Stimulated activated CD8-positive, alpha-beta memory T cell treated with anti-CD3 and anti-CD28 coated beads, Interleukin-2, amount 100 ng/mL, for 48 hours (primary cell): Measurements from ENCODE around the gene GJD3.
"Not testable (repeated sequence)": the region's sequence is repeated elsewhere in the genome, so short reads cannot be mapped to it uniquely, and the experiment has no call there.

Source experiments
- DNase-seq, 2 donors: peaks; one replicate each; pipeline ENCODE4 v3.0.0-alpha.2; 2020; ENCODE audit warnings: low read depth in 2 of 2

GJD3 gene, protein sequence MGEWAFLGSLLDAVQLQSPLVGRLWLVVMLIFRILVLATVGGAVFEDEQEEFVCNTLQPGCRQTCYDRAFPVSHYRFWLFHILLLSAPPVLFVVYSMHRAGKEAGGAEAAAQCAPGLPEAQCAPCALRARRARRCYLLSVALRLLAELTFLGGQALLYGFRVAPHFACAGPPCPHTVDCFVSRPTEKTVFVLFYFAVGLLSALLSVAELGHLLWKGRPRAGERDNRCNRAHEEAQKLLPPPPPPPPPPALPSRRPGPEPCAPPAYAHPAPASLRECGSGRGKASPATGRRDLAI

GRCh38 chr17:40364121-40364861 is at the start of gene GJD3:
Gene GJD3 (minus strand): TSS chr17:40364737. CDS start chr17:40363815, 922 bp downstream.
- no peak for DNase-seq

GRCh38 chr17:40414312-40414711 is 49.8 kb upstream of the GJD3 start:
- DNase-seq = not testable (repeated sequence)

GRCh38 chr17:40412880-40413279 is 48.3 kb upstream of the GJD3 start:
- no peak for DNase-seq

DNA sequence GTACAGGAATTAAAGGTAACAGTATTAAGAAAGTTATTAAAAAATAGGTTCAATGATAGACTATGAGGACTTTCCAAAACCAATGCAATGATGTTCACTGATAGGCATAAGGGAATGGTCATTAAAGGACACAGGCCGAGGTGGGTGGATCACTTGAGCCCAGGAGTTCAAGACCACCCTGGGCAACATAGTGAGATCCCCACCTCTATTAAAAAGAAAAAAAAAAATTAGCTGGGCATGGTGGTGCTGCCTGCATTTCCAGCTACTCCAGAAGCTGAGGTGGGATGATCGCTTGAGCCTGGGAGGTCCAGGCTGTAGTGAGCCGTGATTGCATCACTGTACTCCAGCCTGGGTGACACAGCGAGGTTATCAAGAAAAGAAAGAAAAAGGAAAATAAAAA is 47.3 kb upstream of the GJD3 start:
- DNase-seq = no peak

DNA sequence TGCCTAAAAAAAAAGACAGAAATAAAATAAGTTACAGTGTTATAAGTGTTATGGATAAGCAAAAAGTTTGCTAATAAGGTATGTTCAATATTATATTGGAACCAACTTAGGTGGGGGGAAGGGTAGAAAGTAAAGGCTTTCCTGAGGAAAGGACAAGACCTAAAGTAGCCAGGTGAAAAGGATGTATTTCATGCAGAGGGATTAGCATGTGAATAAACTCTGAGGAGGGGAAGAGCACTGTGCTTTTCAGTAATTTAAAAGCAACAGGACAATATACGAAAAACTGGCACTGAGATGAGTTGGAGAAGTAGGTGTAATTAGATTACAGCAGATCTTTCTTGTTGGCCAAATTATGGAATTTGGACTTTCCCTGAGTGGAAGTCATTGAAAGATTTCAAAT is 45.5 kb upstream of the GJD3 start:
- DNase-seq = no peak

DNA sequence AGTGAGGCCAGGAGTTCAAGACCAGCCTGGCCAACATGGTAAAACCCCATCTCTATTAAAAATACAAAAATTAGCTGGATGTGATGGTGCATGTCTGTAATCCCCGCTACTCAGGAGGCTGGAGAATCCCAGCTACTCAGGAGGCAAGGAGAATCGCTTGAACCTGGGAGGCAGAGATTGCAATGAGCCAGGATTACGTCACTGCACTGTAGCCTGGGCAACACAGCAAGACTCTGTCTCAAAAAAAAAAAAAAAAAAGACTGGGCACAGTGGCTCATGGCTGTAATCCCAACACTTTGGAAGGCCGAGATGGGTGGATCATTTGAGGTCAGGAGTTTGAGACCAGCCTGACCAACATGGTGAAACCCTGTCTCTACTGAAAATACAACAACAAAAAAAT is 45.0 kb upstream of the GJD3 start:
- not testable (repeated sequence) for DNase-seq

GRCh38 chr17:40407460-40407859 is 42.9 kb upstream of the GJD3 start:
- DNase-seq = no peak

DNA sequence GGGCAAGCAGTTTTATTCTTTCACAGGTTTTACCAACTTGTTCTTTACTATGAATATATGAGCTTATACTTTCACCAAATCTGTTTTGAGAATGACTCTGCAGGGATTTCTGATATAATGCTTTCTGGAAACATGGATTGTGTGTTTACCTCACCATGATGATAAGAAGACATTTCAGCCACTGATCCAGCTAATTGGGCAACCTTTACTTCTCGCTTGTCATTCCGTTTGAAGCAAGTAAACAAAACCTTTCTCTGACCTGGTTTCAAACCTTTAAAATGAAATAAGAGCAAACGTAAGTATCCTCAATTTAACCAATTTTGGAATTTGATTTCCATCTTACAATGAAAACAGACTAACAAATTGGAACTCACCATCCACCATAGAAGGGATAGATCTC is 39.5 kb upstream of the GJD3 start:
- DNase-seq = no peak

DNA sequence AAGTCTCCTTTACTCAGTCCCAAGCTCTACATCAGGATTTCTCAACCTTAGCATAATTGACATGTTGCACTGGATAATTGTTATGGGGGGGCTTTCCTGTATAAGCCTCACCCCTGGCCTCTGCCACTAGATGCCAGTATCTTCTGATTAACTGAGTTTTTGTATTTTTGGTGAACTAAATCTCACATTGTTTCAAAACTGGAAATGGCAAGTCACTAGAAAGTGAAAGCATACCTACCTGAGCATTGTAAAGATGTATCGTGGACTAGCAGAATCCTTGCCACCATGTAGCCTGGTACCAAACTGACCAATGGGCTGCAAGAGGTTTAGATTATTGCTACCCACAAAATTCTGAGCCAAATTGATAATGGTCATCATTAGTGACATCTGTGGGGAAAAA is 38.1 kb upstream of the GJD3 start:
- no peak for DNase-seq

DNA sequence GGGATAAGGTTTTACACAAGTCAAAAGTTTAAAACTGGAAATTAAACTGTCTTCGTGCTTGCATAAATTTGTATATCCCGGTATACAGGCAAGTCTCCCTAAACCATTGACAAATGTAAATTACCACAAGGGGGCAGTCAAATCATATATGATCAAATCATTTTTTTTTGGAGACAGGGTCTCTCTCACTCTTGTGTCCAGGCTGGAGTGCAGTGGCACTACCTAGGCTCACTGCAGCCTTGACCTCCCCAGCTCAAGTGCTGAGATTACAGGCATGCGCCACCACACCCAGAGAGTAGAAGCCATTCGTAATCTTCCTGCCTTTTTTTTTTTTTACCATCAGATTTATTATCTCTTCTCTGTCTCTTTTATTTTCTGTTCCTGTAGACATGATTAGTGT is 34.6 kb upstream of the GJD3 start:
- DNase-seq = no peak

DNA sequence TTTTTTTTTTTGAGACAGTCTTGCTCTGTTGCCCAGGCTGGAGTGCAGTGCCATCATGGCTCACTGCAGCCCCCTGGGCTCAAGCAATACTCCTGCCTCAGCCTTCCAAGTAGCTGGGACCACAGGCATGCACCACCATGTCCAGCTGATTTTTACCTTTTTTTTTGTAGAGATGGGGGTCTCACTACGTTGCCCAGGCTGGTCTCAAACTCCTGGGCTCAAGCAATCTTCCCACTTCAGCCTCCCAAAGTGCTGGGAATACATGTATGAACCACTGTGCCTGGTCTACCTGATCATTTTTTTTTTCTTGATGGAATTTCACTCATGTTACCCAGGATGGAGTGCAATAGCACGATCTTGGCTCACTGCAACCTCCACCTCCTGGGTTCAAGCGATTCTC is 22.0 kb upstream of the GJD3 start:
- DNase-seq = not testable (repeated sequence)

- no peak for DNase-seq
Measured at GRCh38 chr17:40382251-40382650, 17.7 kb upstream of the GJD3 start.

DNA sequence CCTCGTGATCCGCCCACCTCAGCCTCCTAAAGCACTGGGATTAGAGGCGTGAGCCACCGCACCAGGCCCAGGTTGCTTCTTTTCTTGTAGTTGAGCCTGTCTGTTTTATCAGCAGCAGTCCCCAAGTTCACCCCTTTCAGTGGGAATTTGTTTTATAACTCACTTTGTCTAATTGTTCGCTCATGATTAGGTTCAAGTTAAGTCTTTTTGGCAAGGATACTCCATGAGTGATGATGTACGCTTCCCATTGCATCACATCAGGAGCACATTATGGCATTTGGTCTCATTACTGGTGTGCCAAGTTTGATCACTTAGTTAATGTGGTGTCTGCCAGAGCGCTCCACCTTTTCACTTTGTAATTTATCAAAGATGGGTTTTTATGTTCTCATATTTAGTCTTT is 14.4 kb upstream of the GJD3 start:
- no peak for DNase-seq

GRCh38 chr17:40377832-40378231 is 13.3 kb upstream of the GJD3 start:
- DNase-seq = no peak

DNA sequence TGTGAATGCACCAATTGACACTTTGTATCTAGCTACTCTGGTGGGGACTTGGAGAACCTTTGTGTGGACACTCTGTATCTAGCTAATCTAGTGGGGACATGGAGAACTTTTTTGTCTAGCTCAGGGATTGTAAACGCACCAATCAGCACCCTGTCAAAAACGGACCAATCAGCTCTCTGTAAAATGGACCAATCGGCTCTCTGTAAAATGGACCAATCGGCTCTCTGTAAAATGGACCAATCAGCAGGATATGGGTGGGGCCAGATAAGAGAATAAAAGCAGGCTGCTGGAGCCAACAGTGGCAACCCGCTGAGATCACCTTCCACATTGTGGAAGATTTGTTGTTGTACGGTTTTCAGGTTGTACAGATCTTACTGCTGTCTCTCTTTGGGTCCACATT is 12.0 kb upstream of the GJD3 start:
- DNase-seq = not testable (repeated sequence)

DNA sequence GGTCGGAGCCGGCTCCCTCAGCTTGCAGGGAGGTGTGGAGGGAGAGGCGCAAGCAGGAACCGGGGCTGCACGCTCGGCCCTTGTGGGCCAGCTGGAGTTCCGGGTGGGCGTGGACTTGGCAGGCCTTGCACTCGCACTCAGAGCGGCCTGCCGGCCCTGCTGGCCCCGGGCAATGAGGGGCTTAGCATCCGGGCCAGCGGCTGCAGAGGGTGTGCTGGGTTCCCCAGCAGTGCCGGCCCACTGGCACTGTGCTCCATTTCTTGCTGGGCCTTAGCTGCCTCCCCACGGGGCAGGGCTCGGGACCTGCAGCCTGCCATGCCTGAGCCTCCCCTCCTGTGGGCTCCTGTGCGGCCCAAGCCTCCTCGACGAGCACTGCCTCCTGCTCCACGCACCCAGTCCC is 11.2 kb upstream of the GJD3 start:
- DNase-seq = not testable (repeated sequence)

- no peak for DNase-seq
Measured at GRCh38 chr17:40374821-40375498, 10.4 kb upstream of the GJD3 start.

GRCh38 chr17:40373999-40374398 is 9.5 kb upstream of the GJD3 start:
- no peak for DNase-seq

DNA sequence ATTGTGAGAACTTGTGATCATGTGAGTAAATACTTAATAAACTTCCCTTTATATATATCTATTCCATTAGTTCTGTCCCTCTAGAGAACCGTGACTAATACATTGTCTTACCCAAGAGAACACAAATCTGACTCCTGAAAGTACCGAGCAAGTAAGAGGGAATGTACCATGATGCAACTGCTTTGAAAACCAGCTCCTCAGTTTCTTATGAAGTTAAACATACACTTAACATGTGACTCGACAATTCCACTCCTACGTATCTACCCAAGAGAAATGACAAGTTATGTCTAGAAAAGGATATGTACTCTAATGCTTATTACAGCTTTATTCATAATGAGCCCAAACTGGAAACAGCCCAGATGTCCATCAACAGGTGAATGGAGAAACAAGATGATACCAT is 8.8 kb upstream of the GJD3 start:
- DNase-seq = no peak

- DNase-seq = not testable (repeated sequence)
Measured at GRCh38 chr17:40372644-40373043, 8.1 kb upstream of the GJD3 start.

- DNase-seq = no peak
Measured at GRCh38 chr17:40372031-40372430, 7.5 kb upstream of the GJD3 start.

DNA sequence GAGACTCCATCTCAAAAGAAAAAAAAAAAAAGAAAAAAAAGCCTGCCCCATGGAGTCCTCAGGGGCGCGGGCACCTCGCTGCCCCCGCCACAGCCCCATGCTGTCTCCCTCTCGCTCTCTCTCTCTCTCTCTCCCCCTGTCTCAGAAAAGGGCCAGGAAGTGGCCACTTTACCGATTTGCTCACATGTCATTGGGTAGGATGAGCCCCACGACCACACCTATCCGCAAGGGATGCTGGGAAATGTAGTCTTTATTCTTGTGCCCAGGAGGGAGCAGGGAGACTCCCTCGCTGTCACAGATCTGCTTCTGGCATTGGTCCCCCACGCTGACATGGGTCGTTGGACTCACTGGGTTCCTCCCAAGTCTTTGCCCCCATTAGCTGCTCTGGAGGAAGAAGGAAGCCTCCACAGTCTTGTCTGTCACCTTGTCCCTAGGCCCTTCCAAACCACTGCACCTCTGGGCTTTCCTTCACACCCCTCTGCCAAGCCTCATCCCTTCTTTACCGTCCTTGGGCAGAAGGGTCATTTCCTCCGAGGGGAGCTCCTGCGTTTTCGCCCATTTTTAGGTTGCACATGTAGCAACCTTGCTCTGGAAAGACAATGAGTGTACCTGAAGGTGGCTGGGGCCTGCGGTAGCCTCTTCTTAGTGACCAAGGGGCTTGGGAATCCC is 6.9 kb upstream of the GJD3 start:
- DNase-seq = no peak
